B cell (primary cell): ENCODE measurements around the gene FAM177B.

Source experiments
- CTCF ChIP-seq: fragments of 200-600 bp; IDR thresholded peaks from one replicate; pipeline ENCODE4 v1.8.0; 2022; ENCODE audit warnings: antibody characterized with exemption, mild to moderate bottlenecking
- EZH2 ChIP-seq: IDR thresholded peaks from 2 replicates; pipeline ENCODE4 v1.6.1; 2012; ENCODE audit warnings: borderline replicate concordance, low read depth, mild to moderate bottlenecking, moderate library complexity, low read length; ENCODE audit not compliant: insufficient read depth, poor library complexity, severe bottlenecking

- TF ChIP-seq CTCF (no peak), EZH2 (no peak)
Observed at GRCh38 chr1:222697826-222698225, 39.2 kb upstream of the FAM177B start.
